SH-SY5Y (cell line): ENCODE measurements around the gene BDKRB2.

ENCODE experiments used
- GATA2 ChIP-seq: IDR thresholded peaks from 2 replicates; pipeline ENCODE4 v1.6.1; 2011; ENCODE audit warnings: mild to moderate bottlenecking, low read depth, low read length
- GATA3 ChIP-seq: IDR thresholded peaks from 2 replicates; pipeline ENCODE4 v1.6.1; 2011; ENCODE audit warnings: low read depth, mild to moderate bottlenecking, low read length, moderate library complexity

The BDKRB2 gene

GRCh38 chr14:96238676-96239265 lies 34.1 kb downstream of the BDKRB2 start:
- no peak for TF ChIP-seq GATA2
- no peak for TF ChIP-seq GATA3

GRCh38 chr14:96239711-96240141 lies 35.1 kb downstream of the BDKRB2 start:
- TF ChIP-seq GATA2 (no peak), GATA3 (no peak)

GRCh38 chr14:96240641-96241040 lies 36.0 kb downstream of the BDKRB2 start:
- no peak for TF ChIP-seq GATA2
- TF ChIP-seq GATA3: no peak

- TF ChIP-seq GATA3 (no peak), GATA2 (no peak)
Measured at GRCh38 chr14:96242126-96242525, 37.5 kb downstream of the BDKRB2 start.

- TF ChIP-seq GATA3 (no peak), GATA2 (no peak)
Measured at GRCh38 chr14:96243785-96244184, 39.1 kb downstream of the BDKRB2 start.

- TF ChIP-seq GATA3: no peak
- no peak for TF ChIP-seq GATA2
Measured at GRCh38 chr14:96245710-96246538, 41.3 kb downstream of the BDKRB2 start.

GRCh38 chr14:96246539-96246847 lies 41.9 kb downstream of the BDKRB2 start:
- no peak for TF ChIP-seq GATA3
- TF ChIP-seq GATA2: no peak

- TF ChIP-seq GATA2 (no peak), GATA3 (no peak)
Measured at GRCh38 chr14:96247031-96247430, 42.4 kb downstream of the BDKRB2 start.

- no peak for TF ChIP-seq GATA2
- TF ChIP-seq GATA3: no peak
Measured at GRCh38 chr14:96249029-96249428, 44.4 kb downstream of the BDKRB2 start.

- no peak for TF ChIP-seq GATA2
- no peak for TF ChIP-seq GATA3
Measured at GRCh38 chr14:96250485-96250884, 45.8 kb downstream of the BDKRB2 start.

- TF ChIP-seq GATA3 (no peak), GATA2 (no peak)
Measured at GRCh38 chr14:96251656-96252155, 47.1 kb downstream of the BDKRB2 start.

GRCh38 chr14:96252323-96252998 lies 47.8 kb downstream of the BDKRB2 start:
- TF ChIP-seq GATA2: no peak
- TF ChIP-seq GATA3: no peak

GRCh38 chr14:96252999-96253539 lies 48.4 kb downstream of the BDKRB2 start:
- TF ChIP-seq GATA3 (no peak), GATA2 (no peak)

GRCh38 chr14:96254687-96255086 lies 50.0 kb downstream of the BDKRB2 start:
- no peak for TF ChIP-seq GATA3
- no peak for TF ChIP-seq GATA2
